Esophagus squamous epithelium (tissue), 4 donors: Measurements from ENCODE around the gene STK10.

ENCODE experiments used
- CTCF ChIP-seq, 6 experiments: fragments of 450-650 bp in 4 of 6; fragments of 200-600 bp in 2 of 6; sonication (generic) in 2 of 6; IDR thresholded peaks; one replicate each; pipeline ENCODE4 v1.5.1; 2016 to 2019; ENCODE audit warnings: antibody characterized with exemption in 6 of 6, mild to moderate bottlenecking in 4 of 6, moderate library complexity in 4 of 6
- POLR2A ChIP-seq, 4 donors: fragments of 450-650 bp; IDR thresholded peaks; one replicate each; pipeline ENCODE4 v1.6.1; 2017; ENCODE audit warnings: antibody characterized with exemption in 4 of 4, mild to moderate bottlenecking in 4 of 4, moderate library complexity in 3 of 4

GRCh38 chr5:172075656-172076055, 112.4 kb downstream of the STK10 start:
- TF ChIP-seq CTCF (IDR thresholded peaks at IDR 0.05) (no peak), POLR2A (IDR thresholded peaks at IDR 0.05) (no peak)
